NB4 (cell line): Measurements from ENCODE around the gene MORN1.

Experiments
- MYC ChIP-seq: IDR thresholded peaks from 2 replicates; pipeline ENCODE4 v1.6.1; 2011; ENCODE audit warnings: low read depth, low read length
- POLR2A ChIP-seq: IDR thresholded peaks from 2 replicates; pipeline ENCODE4 v1.6.1; 2011; ENCODE audit warnings: mild to moderate bottlenecking; ENCODE audit not compliant: insufficient read length; ENCODE audit errors: extremely low read depth
- TF ChIP-seq, protein P1 (sequence below): IDR thresholded peaks from one replicate; pipeline ENCODE4 v1.5.1; 2012; ENCODE audit warnings: low read depth, low read length
- TF ChIP-seq, protein P2 (sequence below): IDR thresholded peaks from 2 replicates; pipeline ENCODE4 v1.6.1; 2011; ENCODE audit warnings: low read depth, low read length

- TF ChIP-seq, protein P1, sequence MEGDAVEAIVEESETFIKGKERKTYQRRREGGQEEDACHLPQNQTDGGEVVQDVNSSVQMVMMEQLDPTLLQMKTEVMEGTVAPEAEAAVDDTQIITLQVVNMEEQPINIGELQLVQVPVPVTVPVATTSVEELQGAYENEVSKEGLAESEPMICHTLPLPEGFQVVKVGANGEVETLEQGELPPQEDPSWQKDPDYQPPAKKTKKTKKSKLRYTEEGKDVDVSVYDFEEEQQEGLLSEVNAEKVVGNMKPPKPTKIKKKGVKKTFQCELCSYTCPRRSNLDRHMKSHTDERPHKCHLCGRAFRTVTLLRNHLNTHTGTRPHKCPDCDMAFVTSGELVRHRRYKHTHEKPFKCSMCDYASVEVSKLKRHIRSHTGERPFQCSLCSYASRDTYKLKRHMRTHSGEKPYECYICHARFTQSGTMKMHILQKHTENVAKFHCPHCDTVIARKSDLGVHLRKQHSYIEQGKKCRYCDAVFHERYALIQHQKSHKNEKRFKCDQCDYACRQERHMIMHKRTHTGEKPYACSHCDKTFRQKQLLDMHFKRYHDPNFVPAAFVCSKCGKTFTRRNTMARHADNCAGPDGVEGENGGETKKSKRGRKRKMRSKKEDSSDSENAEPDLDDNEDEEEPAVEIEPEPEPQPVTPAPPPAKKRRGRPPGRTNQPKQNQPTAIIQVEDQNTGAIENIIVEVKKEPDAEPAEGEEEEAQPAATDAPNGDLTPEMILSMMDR: no peak
- TF ChIP-seq POLR2A: no peak
- TF ChIP-seq, protein P2, sequence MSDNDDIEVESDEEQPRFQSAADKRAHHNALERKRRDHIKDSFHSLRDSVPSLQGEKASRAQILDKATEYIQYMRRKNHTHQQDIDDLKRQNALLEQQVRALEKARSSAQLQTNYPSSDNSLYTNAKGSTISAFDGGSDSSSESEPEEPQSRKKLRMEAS: no peak
- no peak for TF ChIP-seq MYC
Observed at GRCh38 chr1:2304921-2305681, 86.3 kb downstream of the MORN1 start.
